Astrocyte (in vitro differentiated cells and primary cell): ENCODE measurements around the gene ZBTB38.

Experiments
- EZH2 ChIP-seq: IDR thresholded peaks from 2 replicates; pipeline ENCODE4 v1.6.1; 2012; ENCODE audit warnings: mild to moderate bottlenecking, low read length, inconsistent platforms; ENCODE audit not compliant: insufficient read depth
- TF ChIP-seq, protein P1 (sequence below): IDR thresholded peaks from 2 replicates; pipeline ENCODE4 v1.5.1; 2011; ENCODE audit warnings: low read depth, mild to moderate bottlenecking, inconsistent platforms, low read length, moderate library complexity; ENCODE audit not compliant: insufficient read depth

DNA sequence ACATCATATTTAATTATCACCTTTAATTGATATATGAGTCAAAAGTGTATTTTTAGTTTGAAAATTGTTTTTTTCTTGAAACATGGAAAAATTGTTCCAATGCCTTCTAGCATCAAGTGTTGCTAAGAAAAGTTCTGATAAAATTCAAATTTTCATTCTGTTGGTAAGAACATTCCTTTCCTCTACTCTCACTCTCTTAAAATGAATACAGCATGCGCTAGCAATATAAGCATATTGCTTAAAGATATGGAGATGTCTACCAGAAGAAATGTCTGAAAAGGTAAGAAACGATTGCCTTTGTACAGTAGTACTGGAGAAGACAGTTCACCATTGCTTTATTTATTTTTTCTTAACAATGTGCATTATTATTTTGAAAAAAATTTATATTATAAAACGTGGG is 17.6 kb upstream of the ZBTB38 start:
- TF ChIP-seq EZH2 = no peak
- TF ChIP-seq, protein P1, sequence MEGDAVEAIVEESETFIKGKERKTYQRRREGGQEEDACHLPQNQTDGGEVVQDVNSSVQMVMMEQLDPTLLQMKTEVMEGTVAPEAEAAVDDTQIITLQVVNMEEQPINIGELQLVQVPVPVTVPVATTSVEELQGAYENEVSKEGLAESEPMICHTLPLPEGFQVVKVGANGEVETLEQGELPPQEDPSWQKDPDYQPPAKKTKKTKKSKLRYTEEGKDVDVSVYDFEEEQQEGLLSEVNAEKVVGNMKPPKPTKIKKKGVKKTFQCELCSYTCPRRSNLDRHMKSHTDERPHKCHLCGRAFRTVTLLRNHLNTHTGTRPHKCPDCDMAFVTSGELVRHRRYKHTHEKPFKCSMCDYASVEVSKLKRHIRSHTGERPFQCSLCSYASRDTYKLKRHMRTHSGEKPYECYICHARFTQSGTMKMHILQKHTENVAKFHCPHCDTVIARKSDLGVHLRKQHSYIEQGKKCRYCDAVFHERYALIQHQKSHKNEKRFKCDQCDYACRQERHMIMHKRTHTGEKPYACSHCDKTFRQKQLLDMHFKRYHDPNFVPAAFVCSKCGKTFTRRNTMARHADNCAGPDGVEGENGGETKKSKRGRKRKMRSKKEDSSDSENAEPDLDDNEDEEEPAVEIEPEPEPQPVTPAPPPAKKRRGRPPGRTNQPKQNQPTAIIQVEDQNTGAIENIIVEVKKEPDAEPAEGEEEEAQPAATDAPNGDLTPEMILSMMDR = no peak
